ENCODE results near the gene GAB2. TPM values are rescaled to one million over a fixed set of nuclear protein-coding genes. Genes with fewer than 3 reads are reported as not detected.
A peak's percentile ranks its signal among the peaks of the same experiment; 100 is the strongest.

The GAB2 gene
- total RNA-seq, 4 donors from 2014 or later = 18.0 to 42.4 (median 26.0) TPM

GRCh38 chr11:78420796-78421209, 3.2 kb upstream of the GAB2 start:
- Histone ChIP-seq H3K4me1 (peaks cover 34 to 45% (median 35%) of the 10 kb centered on the region in 4 donors), H3K27me3 (no peaks in the 10 kb centered on the region), H3K4me3 (no peak overlapping the region), H3K27ac (replicated peaks in 1 of 4) (peak overlapping the region in 1 of 4 donors; percentile 99), H3K36me3 (no peaks in the 10 kb centered on the region), H3K9me3 (no peaks in the 10 kb centered on the region)
- DNase-seq (ENCODE audit: extremely low spot score) = no peak
- no peak for TF ChIP-seq EP300 (IDR thresholded peaks at IDR 0.05)
- no peak for TF ChIP-seq POLR2AphosphoS5 (IDR thresholded peaks at IDR 0.05)
- TF ChIP-seq POLR2A (IDR thresholded peaks at IDR 0.05; ENCODE audit: low read depth) = no peak
- TF ChIP-seq, protein P1, sequence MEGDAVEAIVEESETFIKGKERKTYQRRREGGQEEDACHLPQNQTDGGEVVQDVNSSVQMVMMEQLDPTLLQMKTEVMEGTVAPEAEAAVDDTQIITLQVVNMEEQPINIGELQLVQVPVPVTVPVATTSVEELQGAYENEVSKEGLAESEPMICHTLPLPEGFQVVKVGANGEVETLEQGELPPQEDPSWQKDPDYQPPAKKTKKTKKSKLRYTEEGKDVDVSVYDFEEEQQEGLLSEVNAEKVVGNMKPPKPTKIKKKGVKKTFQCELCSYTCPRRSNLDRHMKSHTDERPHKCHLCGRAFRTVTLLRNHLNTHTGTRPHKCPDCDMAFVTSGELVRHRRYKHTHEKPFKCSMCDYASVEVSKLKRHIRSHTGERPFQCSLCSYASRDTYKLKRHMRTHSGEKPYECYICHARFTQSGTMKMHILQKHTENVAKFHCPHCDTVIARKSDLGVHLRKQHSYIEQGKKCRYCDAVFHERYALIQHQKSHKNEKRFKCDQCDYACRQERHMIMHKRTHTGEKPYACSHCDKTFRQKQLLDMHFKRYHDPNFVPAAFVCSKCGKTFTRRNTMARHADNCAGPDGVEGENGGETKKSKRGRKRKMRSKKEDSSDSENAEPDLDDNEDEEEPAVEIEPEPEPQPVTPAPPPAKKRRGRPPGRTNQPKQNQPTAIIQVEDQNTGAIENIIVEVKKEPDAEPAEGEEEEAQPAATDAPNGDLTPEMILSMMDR (IDR thresholded peaks at IDR 0.05) = no peak
- intact Hi-C loops (cut with DNase I) = no loop called here
- 30% methylated on average over 4 of the region's 9 CpGs for WGBS

DNA sequence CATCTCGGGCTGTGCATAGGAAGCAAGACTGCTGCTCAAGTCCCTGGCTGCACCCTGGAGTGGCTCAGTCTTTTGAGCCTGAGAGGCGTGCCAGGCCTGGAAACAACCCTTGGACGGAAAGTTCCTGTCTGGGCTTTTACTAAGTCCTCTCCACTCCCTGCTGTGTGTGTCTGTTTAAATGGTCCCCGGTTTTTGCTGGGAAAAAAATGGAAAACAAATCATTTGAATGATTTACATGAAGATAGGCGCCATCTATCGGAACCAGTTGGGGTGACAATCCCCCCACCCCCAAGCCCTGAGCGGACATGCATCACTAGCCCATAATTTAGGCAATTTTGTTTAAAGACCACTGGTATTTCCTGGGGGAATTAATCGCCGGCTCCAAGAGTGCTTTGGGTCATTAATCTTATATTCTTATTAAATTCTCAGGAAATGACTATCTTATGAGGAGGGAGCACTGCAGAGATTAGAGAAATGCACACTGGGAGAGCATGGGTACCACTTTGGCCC, 2.7 kb upstream of the GAB2 start:
- DNase-seq (ENCODE audit: extremely low spot score) = no peak
- Histone ChIP-seq H3K9me3 (no peaks in the 10 kb centered on the region), H3K4me1 (peaks cover 38 to 48% (median 39%) of the 10 kb centered on the region in 4 donors), H3K27me3 (no peaks in the 10 kb centered on the region), H3K36me3 (no peaks in the 10 kb centered on the region), H3K4me3 (peak overlapping the region in 1 of 4 donors; percentile 11), H3K27ac (replicated peaks in 1 of 4) (peak overlapping the region; percentile 44 to 99 (median 98))
- 3% methylated on average over 6 of the region's 9 CpGs for WGBS
- TF ChIP-seq, protein P1 (IDR thresholded peaks at IDR 0.05) = peak; percentile 66 to 72 (median 68)
- no peak for TF ChIP-seq EP300 (IDR thresholded peaks at IDR 0.05)
- TF ChIP-seq POLR2AphosphoS5 (IDR thresholded peaks at IDR 0.05) = peak; percentile 28 to 45
- TF ChIP-seq POLR2A (IDR thresholded peaks at IDR 0.05; ENCODE audit: low read depth) = no peak
- intact Hi-C loops (cut with DNase I) = no loop called here

DNA sequence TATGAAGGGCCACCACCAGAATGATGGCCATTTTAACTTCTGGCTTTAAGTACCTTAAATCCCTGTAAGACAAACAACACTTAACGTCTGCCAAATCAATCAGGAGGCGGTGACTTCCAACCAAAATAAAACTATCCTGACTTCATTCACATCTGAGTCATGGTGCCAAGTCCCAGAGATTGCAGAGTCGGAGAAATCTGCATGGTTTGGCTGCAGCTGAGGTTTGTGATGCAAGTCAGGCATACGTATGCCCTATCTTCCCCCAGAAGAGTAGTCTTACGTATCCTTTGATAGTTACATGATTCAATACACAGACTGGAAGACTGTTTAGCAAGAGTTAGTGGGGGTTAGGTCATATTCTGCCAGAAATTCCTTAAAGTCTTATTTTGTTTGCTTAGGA, 1.7 kb upstream of the GAB2 start:
- intact Hi-C loops (cut with DNase I) = loop anchor here (5.0 kb wide), 3 partner anchors 107 to 282 kb away; partner anchors contain the start of gene ALG8
- Histone ChIP-seq H3K36me3 (no peaks in the 10 kb centered on the region), H3K27ac (replicated peaks in 1 of 4) (peak overlapping the region; percentile 51 to 99 (median 98)), H3K27me3 (no peaks in the 10 kb centered on the region), H3K4me1 (peaks cover 36 to 50% (median 40%) of the 10 kb centered on the region in 4 donors), H3K4me3 (peak overlapping the region in 1 of 4 donors; percentile 100), H3K9me3 (no peaks in the 10 kb centered on the region)
- no peak for DNase-seq (ENCODE audit: extremely low spot score)
- 36% methylated on average over 5 of the region's 5 CpGs for WGBS
- TF ChIP-seq EP300 (IDR thresholded peaks at IDR 0.05) = no peak
- TF ChIP-seq, protein P1 (IDR thresholded peaks at IDR 0.05) = no peak
- TF ChIP-seq POLR2AphosphoS5 (IDR thresholded peaks at IDR 0.05) = peak; percentile 57 to 62

GRCh38 chr11:78418584-78419211, 1.1 kb upstream of the GAB2 start:
- H3K4me1 ChIP-seq = peaks cover 36 to 50% (median 40%) of the 10 kb centered on the region in 4 donors
- TF ChIP-seq EP300 (IDR thresholded peaks at IDR 0.05) (no peak), POLR2A (IDR thresholded peaks at IDR 0.05; ENCODE audit: low read depth) (no peak), POLR2AphosphoS5 (IDR thresholded peaks at IDR 0.05) (no peak)
- TF ChIP-seq, protein P1 (IDR thresholded peaks at IDR 0.05) = no peak
- intact Hi-C loops (cut with DNase I) = loop anchor here (5.0 kb wide), 3 partner anchors 106 to 281 kb away; partner anchors contain the start of gene ALG8
- H3K36me3 ChIP-seq = no peaks in the 10 kb centered on the region
- WGBS = 37% methylated on average over 11 of the region's 11 CpGs
- no peaks in the 10 kb centered on the region for H3K27me3 ChIP-seq
- no peak for DNase-seq (ENCODE audit: extremely low spot score)
- no peaks in the 10 kb centered on the region for H3K9me3 ChIP-seq
- peak overlapping the region; percentile 96 to 99 (median 99) for H3K27ac ChIP-seq (replicated peaks in 1 of 4)
- peak overlapping the region; percentile 82 to 100 (median 94) for H3K4me3 ChIP-seq
